Activated CD8-positive, alpha-beta memory T cell treated with anti-CD3 and anti-CD28 coated beads for 36 hours (primary cell): Measurements from ENCODE around the gene FAM13B. TPM values are rescaled to one million over a fixed set of nuclear protein-coding genes. Genes with fewer than 3 reads are reported as not detected.
"Not testable (repeated sequence)": the region's sequence is repeated elsewhere in the genome, so short reads cannot be mapped to it uniquely, and the experiment has no call there.

Source experiments
- CTCF ChIA-PET: fragments of 350-600 bp; sonication (Branson Sonifier 250); formaldehyde crosslinking; loops from one replicate; lab custom pipeline; 2021; ENCODE audit warnings: antibody characterized with exemption; lab: Charles Lee
- POLR2A ChIA-PET: fragments of 350-600 bp; sonication (Branson Sonifier 250); formaldehyde crosslinking; loops from one replicate; lab custom pipeline; 2021; ENCODE audit warnings: antibody characterized with exemption; lab: Charles Lee
- total RNA-seq, 2 experiments: library from RNA; stranded (reverse); gene quantifications; one replicate each; pipeline ENCODE4 v1.2.3, GENCODE V29; 2021

The FAM13B gene
- 10 to 100 TPM; 17.1 to 20.8 TPM for total RNA-seq

DNA sequence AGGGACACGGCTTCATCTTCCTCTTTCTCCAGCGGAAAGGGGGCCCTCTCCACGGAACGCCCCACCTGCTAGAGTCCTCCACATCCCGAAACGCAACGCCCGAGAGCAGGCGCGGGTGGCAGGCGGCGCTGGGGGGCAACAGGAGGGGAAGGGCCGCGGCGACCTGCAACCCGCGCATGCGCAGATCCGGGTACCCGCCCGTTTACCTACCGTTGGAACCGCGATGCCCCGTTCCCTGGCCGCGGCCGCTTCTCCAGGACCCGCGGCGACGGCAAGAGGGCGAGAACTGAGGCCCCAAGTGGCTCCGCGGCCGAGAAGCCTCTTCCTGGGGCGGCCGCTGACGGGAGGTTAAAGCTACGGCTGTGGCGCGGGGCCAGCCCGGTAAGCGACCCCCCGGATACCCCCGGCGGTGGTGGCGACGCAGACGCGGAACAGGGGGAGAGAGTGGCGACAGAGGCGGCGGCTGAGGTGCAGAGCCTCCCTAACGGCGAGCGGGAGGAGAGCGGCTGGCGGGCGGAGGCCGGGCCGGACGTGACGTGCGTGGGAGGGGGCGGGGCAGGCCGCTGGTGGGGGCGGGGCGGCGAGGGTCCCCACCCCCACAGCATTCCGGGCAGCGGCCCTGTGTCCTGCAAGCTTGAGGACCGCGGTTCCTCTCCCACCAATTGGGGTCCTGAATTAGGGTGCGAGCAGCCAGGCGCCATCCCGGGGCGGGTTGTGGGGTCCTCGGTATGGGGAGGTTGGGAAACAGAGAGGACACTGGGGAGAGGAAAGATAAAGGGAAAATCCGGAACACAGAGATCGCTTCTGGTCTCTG is at the start of gene FAM13B:
TSS of gene FAM13B (minus strand) at position 508 of the 814 bp plus-strand sequence. CDS start 13,968 bp downstream, outside the sequence.
- POLR2A ChIA-PET, result interaction anchor here (0.5 to 0.6 kb wide), 2 partner anchors 41 to 280 kb away, joined by 3 to 8 read pairs; no protein-coding TSS in a partner anchor
- CTCF ChIA-PET, result no interaction called here

DNA sequence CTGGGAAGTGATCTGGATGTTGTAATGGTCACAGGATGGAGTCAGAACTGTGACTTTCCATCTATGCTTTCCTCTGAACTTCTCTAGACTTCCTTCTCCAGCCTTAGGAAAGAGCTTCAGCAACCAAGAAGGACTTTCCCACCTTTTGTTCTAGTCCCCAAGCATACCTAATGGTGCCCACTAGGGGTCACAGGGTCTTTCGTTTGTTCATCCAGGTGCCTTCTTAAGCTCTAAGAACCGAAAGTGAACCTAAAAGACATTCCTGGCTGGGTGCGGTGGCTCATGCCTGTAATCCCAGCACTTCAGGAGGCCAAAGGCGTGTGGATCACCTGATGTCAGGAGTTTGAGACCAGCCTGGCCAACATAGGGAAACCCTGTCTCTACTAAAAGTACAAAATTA is 49.2 kb upstream of the FAM13B start:
- POLR2A ChIA-PET, result no interaction called here
- CTCF ChIA-PET, result interaction anchor here (1.2 to 1.7 kb wide), 3 partner anchors 15 to 52 kb away, joined by 3 to 7 read pairs (median 5); no protein-coding TSS in a partner anchor

DNA sequence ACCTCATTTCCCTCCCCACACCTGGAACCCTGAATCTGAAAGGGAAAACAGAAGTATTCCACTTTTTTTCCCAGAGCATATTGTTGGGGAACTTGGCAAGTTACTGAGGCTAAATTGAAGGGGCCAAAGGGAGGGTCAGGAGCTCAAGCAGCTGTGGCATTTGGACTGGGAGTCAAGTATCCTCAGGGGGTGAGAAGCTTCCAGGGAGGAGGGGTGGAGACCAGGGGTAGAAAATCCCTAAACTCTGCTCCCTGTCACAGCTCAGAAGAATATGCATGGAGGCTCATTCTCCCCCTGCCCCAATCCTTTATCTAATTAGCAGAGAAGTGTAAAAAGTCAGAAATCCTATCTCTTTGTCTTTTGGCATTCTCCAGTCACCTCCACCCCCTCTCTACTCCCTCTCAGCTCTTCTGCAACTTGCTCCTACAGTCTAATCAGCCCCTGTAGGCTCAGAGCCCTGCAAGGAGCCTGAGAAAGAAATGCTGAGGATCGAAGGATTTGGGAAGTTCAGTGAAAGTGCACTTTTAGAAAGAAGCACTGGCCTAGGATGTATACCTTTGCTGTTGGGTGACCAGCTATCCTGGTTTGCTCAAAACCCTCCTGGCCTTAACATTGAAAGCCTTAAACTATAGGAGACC is 45.2 kb upstream of the FAM13B start:
- POLR2A ChIA-PET, result no interaction called here
- CTCF ChIA-PET, result interaction anchor here (0.7 to 5.9 kb wide), 10 partner anchors 10 to 300 kb away, joined by 3 to 37 read pairs (median 5); no protein-coding TSS in a partner anchor

DNA sequence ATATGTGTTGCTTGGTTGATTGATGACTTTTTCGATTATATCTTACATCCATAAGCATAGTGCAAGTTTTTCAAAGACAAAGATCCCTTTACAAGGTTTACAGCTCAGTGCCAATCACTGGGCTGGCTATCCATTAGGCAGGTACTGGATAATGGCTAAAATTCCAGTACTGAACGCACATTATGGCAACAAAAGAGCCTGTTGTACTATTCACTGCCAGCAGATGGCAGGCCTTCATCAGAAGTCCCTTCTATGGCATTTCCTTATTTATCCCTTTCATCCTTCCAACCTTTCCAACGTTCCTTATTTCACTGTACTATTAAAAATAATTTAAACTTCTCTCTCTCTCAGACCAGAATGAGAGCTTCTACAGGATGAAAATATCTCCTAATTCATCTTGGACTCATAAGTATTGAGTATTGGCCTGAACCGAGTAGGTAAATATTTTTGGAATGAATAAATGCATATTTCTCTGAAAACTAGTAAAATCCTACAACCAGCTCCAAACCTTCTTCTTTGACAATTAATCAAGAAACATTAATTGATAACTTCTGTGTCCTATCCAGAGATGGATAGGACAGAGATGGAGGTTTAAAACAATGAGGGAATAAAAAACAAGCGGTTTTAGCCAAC is 44.3 kb upstream of the FAM13B start:
- POLR2A ChIA-PET, result no interaction called here
- CTCF ChIA-PET, result interaction anchor here (0.6 to 5.9 kb wide), 21 partner anchors 9 to 299 kb away, joined by 3 to 37 read pairs (median 3); partner anchors contain the start of gene NME5

DNA sequence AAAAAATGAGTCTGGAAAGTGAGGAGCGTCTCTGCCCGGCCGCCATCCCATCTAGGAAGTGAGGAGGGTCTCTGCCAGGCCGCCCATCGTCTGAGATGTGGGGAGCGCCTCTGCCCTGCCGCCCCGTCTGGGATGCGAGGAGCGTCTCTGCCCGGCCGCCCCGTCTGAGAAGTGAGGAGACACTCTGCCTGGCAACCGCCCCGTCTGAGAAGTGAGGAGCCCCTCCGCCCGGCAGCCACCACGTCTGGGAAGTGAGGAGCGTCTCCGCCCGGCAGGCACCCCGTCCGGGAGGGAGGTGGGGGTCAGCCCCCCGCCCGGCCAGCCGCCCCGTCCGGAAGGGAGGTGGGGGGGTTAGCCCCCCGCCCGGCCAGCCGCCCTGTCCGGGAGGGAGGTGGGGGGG is 37.1 kb upstream of the FAM13B start:
- POLR2A ChIA-PET, result not testable (repeated sequence)
- CTCF ChIA-PET, result interaction anchor here (1.0 to 3.1 kb wide), 4 partner anchors 8 to 291 kb away, joined by 9 to 43 read pairs (median 12); no protein-coding TSS in a partner anchor

DNA sequence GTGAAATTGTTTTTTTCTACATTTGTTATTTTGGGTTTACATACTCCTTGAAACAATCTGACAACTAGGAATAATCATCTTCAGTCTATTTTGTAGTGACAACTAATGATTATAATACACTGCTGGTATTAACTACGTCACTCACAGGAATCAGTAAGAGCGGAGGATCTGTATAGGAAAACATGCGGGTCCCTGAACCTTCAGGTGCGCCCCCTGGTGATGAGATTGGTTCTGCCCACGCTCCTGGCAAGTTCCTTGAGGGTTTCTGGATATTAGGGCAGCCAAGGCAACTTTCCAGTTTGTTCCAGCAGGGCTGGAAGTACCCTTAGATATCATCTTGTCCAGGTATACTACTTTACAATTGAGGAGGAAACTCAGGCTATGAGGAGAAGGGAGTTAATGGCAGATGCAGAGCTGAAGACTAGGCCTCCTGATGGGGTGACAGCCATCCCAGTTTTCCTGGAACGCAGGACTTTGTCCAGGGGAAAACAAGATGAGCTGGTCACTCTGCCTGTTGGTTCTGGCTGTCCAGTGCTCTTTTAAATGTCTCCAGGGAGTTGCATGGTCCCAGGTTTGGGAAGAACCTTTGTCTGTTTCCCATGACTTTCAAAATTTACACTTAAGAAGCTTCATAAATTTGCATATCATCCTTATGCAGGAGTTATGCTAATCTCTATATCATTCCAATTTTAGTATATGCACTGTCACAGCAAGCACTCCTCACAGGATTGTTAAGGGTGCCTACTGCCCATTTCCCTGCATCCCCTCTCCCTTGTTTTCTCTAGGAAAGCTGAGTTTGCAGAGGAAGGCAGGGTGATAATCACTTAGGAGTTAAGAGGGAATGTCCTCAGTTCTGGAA is 36.1 kb upstream of the FAM13B start:
- ChIA-PET POLR2A (no interaction called here), CTCF (interaction anchor here (0.6 to 3.1 kb wide), 11 partner anchors 9 to 439 kb away, joined by 3 to 43 read pairs (median 4); no protein-coding TSS in a partner anchor)

DNA sequence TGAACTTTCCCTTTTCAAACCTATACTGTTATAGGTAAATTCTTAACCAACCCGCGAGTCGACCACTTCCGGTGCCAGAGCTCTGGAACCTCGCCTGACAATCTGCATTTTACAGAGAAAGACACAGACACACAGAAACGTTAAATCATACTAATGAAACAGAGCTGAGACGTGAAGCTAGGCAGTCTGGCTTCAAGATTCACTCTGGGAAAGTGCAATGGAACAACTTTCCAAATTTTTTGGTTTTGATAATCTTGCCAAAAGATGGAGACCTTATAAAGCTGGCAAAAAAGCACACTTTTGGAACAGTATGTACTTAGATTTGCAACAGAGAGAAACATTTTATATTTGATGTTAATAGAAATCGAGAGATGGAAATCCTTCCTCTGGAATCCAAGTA is 35.1 kb upstream of the FAM13B start:
- ChIA-PET CTCF (interaction anchor here (0.6 to 3.1 kb wide), 8 partner anchors 10 to 287 kb away, joined by 3 to 43 read pairs (median 4); no protein-coding TSS in a partner anchor), POLR2A (no interaction called here)

DNA sequence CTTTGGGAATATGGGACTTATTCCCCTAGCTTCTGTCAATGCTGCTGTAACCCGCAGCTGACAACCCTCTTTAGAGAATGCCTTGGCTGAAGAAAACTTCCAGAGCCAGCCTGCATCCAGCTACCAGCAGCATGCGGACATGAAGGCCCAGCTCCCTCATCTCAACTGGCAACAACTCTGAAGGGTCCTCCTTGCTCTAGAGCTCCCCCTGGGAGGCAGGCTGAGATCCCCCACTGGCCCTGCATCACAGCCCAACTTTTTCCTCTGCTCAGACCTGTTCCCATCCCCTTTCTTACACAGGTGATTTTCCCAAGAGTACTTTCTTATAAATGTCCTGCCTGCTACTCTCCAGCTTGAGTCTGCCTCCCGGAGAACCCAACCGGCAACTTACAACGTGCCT is 32.2 kb upstream of the FAM13B start:
- ChIA-PET POLR2A (no interaction called here), CTCF (interaction anchor here (0.9 to 2.0 kb wide), 3 partner anchors 25 to 29 kb away, joined by 3 to 8 read pairs (median 5); no protein-coding TSS in a partner anchor)

DNA sequence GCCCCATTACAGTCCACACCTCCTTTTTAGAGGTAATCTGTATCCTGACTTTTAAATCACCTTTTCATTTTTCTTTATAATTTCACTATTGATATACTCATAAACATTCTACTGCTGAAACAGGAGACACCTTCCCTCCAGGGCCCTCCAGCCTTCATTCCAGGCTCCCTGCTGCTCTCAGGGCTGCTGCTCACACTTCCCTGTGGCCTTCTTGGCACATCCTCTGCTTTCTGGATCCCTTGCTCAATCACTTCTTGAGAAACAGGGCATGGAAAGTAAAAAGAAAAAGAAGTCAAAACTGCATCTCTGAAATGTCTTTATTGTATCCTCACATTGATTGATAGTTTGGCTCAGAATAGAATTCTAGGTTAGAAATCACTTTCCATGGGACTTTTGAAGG is 31.6 kb upstream of the FAM13B start:
- POLR2A ChIA-PET, result interaction anchor here (0.6 kb wide), 1 partner anchor 8 kb away, joined by 3 read pairs; no protein-coding TSS in a partner anchor
- CTCF ChIA-PET, result interaction anchor here (0.9 to 2.0 kb wide), 3 partner anchors 24 to 28 kb away, joined by 3 to 8 read pairs (median 5); no protein-coding TSS in a partner anchor

DNA sequence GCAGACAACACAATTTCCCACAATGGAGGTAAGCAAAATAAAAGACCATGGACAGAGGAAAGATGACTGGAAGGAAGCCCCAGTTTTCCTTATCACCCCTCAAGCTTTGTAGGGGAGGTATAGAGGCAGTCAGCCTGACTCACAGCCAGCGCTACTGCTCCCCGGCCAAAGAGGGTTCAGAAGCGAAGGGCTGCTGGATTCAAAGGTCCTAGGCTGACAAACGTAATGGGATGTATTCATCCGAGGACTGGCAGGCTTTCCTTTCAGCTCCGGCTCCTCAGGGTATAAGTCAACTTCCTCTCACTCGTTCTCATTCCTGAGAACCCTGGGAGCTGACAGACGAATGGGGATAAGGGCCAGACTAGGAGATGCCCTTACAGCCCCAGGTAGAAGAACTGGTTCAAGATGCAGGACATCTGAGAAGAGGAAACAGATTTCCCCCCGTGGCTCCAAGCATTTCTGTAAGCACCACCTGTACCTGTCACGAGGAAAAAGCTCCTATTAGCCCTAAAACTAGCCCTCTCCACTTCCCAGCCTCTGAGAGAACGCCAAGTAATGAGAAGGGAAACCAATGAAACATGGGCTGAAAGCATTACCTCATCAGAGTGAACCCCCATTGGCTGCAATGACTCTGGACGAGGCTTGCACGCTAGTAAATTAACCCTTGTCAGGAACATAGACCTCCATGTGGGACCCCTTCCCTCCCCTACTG is 22.1 kb upstream of the FAM13B start:
- ChIA-PET POLR2A (no interaction called here), CTCF (interaction anchor here (0.6 to 1.3 kb wide), 3 partner anchors 19 to 200 kb away, joined by 3 to 4 read pairs (median 3); no protein-coding TSS in a partner anchor)

DNA sequence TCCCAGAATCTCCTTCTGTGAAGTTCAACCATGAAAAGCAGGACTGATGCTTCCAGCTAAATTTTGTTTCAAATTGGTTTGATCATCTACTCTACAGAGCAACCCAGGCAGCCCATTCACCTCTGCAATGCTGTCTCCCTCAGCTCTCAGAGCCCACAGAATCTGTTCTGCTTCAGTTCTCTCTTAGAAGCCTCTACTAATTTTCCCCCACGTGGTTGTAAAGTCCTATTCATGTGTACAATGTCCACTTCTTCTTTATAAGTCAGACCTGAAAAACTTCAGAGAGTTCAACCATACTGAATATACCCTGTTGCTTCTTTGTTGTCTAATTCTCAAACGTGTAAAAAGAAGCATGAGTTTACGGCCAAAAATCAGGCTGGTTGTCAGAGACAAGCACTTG is 21.3 kb upstream of the FAM13B start:
- POLR2A ChIA-PET, result no interaction called here

DNA sequence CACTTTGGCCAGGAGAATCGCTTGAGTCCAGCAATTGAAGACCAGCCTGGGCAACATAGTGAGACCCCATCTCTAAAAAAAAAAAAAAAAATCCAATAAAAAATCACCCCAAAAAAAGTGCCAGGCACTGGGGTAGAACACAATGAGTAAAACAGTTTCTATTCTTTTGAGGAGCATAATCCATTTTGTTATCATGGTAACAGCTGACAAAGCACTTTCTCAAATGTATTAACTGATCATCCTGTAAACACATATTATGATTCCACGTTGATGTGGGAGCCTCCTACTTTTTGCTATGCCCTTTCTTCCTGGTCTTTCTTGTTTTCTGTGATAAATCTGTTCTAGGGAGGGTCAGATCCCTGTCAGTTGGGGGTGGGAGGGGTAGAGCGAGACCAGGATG is 20.7 kb upstream of the FAM13B start:
- POLR2A ChIA-PET, result no interaction called here
- CTCF ChIA-PET, result no interaction called here

More for the DNA sequence above, 21.3 kb upstream of the FAM13B start:
- CTCF ChIA-PET, result interaction anchor here (0.6 kb wide), 2 partner anchors 50 to 200 kb away, joined by 3 to 4 read pairs; no protein-coding TSS in a partner anchor

DNA sequence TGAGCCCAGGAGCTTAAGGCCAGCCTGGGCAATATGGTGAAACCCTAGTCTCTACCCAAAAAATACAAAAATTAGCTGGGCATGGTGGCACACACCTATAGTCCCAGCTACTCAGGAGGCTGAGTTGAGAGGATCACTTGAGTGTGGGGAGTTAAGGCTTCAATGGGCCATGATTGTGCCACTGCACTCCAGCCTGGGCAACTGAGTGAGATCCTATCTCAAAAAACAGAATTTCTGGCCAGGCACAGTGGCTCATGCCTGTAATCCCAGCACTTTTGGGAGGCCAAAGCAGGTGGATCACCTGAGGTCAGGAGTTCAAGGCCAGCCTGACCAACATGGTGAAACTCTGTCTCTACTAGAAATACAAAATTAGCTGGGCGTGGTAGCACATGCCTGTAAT is 19.8 kb upstream of the FAM13B start:
- POLR2A ChIA-PET, CTCF ChIA-PET: not testable (repeated sequence)

DNA sequence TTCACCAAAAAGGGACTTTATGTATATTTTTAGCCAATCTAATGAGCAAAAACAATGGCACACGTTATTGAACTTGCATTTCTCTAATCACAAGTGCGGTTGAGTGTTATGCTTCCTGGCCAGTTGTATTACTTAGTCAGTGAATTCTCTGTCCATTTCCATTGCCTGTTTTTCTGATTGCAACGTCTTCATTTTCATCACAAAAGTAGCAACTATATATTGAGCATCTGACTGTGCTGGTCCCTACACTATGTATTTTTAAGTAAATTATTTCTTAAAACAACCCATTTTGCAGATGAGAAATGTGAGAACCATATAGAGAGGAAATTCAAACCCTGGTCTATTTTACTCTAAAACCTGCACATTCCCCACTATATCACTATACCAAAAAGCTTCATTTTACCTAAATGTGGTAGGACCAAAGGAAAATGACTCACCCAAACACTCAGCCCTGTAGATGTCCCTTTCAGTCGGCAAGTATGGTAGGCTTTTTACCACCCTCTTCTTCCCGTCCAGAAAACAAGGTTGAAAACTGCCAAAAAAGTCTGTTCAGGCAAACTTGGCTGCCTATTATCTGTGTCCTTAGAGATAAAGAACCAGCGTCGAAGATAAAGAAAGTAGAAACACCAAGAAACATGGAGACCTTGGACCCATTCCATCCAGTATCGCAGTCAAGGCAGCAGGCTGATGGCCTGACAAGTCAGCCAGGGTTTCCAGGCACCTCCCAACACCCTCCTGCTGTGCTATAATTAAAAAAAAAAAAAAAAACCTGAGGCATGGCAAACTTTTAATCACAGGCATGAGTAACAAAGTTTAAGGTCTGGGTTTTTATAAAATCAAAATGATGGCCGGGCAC is 18.8 kb upstream of the FAM13B start:
- POLR2A ChIA-PET, result no interaction called here
- CTCF ChIA-PET, result interaction anchor here (0.5 kb wide), 1 partner anchor 21 kb away, joined by 5 read pairs; no protein-coding TSS in a partner anchor

DNA sequence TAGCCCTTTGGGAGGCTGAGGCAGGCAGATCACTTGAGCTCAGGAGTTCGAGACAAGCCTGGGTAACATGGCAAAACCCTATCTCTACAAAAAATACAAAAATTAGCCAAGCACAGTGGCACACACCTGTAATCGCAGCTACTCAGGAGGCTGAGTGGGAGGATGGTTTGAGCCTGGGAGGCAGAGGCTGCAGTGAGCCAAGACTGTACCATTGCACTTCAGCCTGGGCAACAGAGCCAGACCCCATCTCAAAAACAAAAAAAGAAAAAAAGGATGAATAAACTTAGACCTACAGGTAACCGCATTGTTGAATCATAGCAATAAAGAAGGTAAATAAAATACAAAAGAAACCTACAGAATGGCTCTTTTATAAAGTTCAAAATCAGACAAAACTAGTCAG is 12.4 kb upstream of the FAM13B start:
- POLR2A ChIA-PET, CTCF ChIA-PET: not testable (repeated sequence)

DNA sequence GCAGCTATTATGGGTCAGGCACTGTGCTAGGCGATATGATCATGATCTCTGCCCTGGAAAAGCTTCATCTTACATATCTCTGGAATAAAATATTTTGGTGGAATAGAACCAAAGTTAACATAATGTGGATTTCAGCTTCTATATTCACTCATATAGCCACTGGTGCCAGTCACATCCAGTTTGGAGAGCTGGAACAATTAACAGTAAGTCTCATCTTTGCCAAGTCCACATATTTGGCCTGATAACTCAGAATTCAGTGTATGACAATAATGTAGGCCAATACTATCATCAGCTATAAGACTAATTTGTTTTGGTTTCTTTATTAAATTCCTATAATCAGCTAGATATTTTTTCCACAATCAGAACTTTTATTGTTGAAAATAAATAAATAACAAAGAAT is 5.9 kb upstream of the FAM13B start:
- ChIA-PET CTCF (interaction anchor here (0.9 to 7.0 kb wide), 4 partner anchors 26 to 38 kb away, joined by 3 to 43 read pairs (median 4); no protein-coding TSS in a partner anchor), POLR2A (no interaction called here)
